Naive thymus-derived CD8-positive, alpha-beta T cell (primary cell): ENCODE measurements around the gene GRB2. TPM values are rescaled to one million over a fixed set of nuclear protein-coding genes. Genes with fewer than 3 reads are reported as not detected.
A peak's percentile ranks its signal among the peaks of the same experiment; 100 is the strongest.
"Not testable (repeated sequence)": the region's sequence is repeated elsewhere in the genome, so short reads cannot be mapped to it uniquely, and the experiment has no call there.

Source experiments
- ATAC-seq, 2 donors: fragments of 150-1000 bp; cut with Tn5 transposase in 1 of 2; sonication (Bioruptor Pico), chemical (Tn5 transposase) in 1 of 2; 1 replicate in 1 of 2; 2 replicates in 1 of 2; pipeline ENCODE4 v1.10.0; 2021; ENCODE audit warnings: mild to moderate bottlenecking in 2 of 2, moderate library complexity in 2 of 2
- POLR2A ChIA-PET: fragments of 350-600 bp; sonication (Branson Sonifier 250); formaldehyde crosslinking; loops from one replicate; lab custom pipeline; 2021; ENCODE audit warnings: antibody characterized with exemption; lab: Charles Lee
- DNase-seq, 10 donors: peaks; one replicate each; pipeline versions ENCODE4 v3.0.0 to v3.0.0-alpha.2; 2020 to 2022
- H3K27ac Mint-ChIP-seq, 10 donors: one replicate each; pipeline ENCODE4 v1.8.0; 2020 to 2022; ENCODE audit warnings: mild to moderate bottlenecking in 10 of 10, mixed read lengths in 10 of 10, moderate library complexity in 4 of 10, inconsistent platforms in 1 of 10
- H3K27me3 Mint-ChIP-seq, 5 donors: one replicate each; pipeline ENCODE4 v1.8.0; 2021 to 2022; ENCODE audit warnings: mixed read lengths in 5 of 5
- H3K36me3 Mint-ChIP-seq, 3 donors: one replicate each; pipeline ENCODE4 v1.8.0; 2020 to 2022; ENCODE audit warnings: mixed read lengths in 3 of 3, mild to moderate bottlenecking in 2 of 3, inconsistent platforms in 1 of 3
- H3K4me1 Mint-ChIP-seq, 4 donors: one replicate each; pipeline ENCODE4 v1.8.0; 2021 to 2022; ENCODE audit warnings: mixed read lengths in 4 of 4
- H3K4me3 Mint-ChIP-seq, 10 donors: one replicate each; pipeline ENCODE4 v1.8.0; 2020 to 2022; ENCODE audit warnings: mild to moderate bottlenecking in 10 of 10, mixed read lengths in 10 of 10, moderate library complexity in 6 of 10, inconsistent platforms in 1 of 10
- H3K9me3 Mint-ChIP-seq, 9 donors: one replicate each; pipeline ENCODE4 v1.8.0; 2020 to 2022; ENCODE audit warnings: mixed read lengths in 9 of 9, mild to moderate bottlenecking in 3 of 9, inconsistent platforms in 1 of 9, moderate library complexity in 1 of 9
- polyA plus RNA-seq, 3 donors: library from polyadenylated mRNA; unstranded; fragments of 300-500 nt; fragmentation: Illumina TruSeq; gene quantifications; one replicate each; pipeline ENCODE4 v1.2.3, GENCODE V29; 2021
- total RNA-seq, 8 experiments: library from RNA in 2 of 8; stranded (reverse) in 2 of 8; gene quantifications; one replicate each; pipeline ENCODE4 v1.2.3 and lab custom pipeline; 2021 to 2026

GRB2 gene
- total and polyA plus RNA-seq, 5 experiments from 2014 or later, result 130 to 162 (median 145) TPM

GRCh38 chr17:75380315-75380714 lies 25.2 kb downstream of the GRB2 start:
- no peak for ATAC-seq
- Mint-ChIP-seq H3K27ac (peak overlapping the region in 2 of 10 donors; percentile 20 to 40), H3K4me3 (peak overlapping the region in 4 of 10 donors; percentile 4 to 31 (median 22)), H3K9me3 (no peaks in the 10 kb centered on the region), H3K27me3 (no peaks in the 10 kb centered on the region), H3K36me3 (peaks cover 0 to 37% (median 3%) of the 10 kb centered on the region in 3 donors), H3K4me1 (peaks cover 10 to 87% (median 57%) of the 10 kb centered on the region in 4 donors)
- DNase-seq, result no peak
- POLR2A ChIA-PET, result interaction anchor here (0.6 to 1.3 kb wide), 3 partner anchors 14 to 44 kb away, joined by 3 to 4 read pairs (median 3); no protein-coding TSS in a partner anchor

- not testable (repeated sequence) for H3K4me3 Mint-ChIP-seq, H3K9me3 Mint-ChIP-seq, H3K27me3 Mint-ChIP-seq, ATAC-seq, DNase-seq
- POLR2A ChIA-PET, result interaction anchor here (1.3 to 2.0 kb wide), 2 partner anchors 13 to 26 kb away, joined by 3 to 9 read pairs; partner anchors contain the start of gene GRB2
- Mint-ChIP-seq H3K36me3 (peaks cover 0 to 44% (median 6%) of the 10 kb centered on the region in 3 donors), H3K4me1 (peaks cover 14 to 86% (median 62%) of the 10 kb centered on the region in 4 donors), H3K27ac (peak overlapping the region in 2 of 10 donors; percentile 60 to 62)
These were observed 26.1 kb downstream of the GRB2 start for GRCh38 chr17:75379426-75379825.

- H3K9me3 Mint-ChIP-seq, result no peaks in the 10 kb centered on the region
- ATAC-seq (no peak), DNase-seq (no peak)
- POLR2A ChIA-PET, result interaction anchor here (1.0 to 1.4 kb wide), 3 partner anchors 8 to 37 kb away, joined by 3 to 11 read pairs (median 8); no protein-coding TSS in a partner anchor
- peaks cover 0 to 53% (median 6%) of the 10 kb centered on the region in 3 donors for H3K36me3 Mint-ChIP-seq
- H3K4me3 Mint-ChIP-seq, result peak overlapping the region in 2 of 10 donors; percentile 26 to 48
- H3K27me3 Mint-ChIP-seq, result no peaks in the 10 kb centered on the region
- H3K4me1 Mint-ChIP-seq, result peaks cover 33 to 85% (median 75%) of the 10 kb centered on the region in 4 donors
- peak overlapping the region in 1 of 10 donors; percentile 28 for H3K27ac Mint-ChIP-seq
These were observed 32.2 kb downstream of the GRB2 start for GRCh38 chr17:75373280-75373679.

- peaks cover 0 to 43% (median 6%) of the 10 kb centered on the region in 3 donors for H3K36me3 Mint-ChIP-seq
- POLR2A ChIA-PET, result interaction anchor here (0.5 to 0.9 kb wide), 3 partner anchors 19 to 79 kb away, joined by 3 to 6 read pairs (median 3); no protein-coding TSS in a partner anchor
- ATAC-seq (peak; percentile 66 to 72), DNase-seq (peak in 1 of 10 donors; percentile 22)
- no peaks in the 10 kb centered on the region for H3K9me3 Mint-ChIP-seq
- peaks cover 27 to 85% (median 76%) of the 10 kb centered on the region in 4 donors for H3K4me1 Mint-ChIP-seq
- peak overlapping the region in 6 of 10 donors; percentile 28 to 88 (median 78) for H3K27ac Mint-ChIP-seq
- peak overlapping the region in 8 of 10 donors; percentile 3 to 73 (median 60) for H3K4me3 Mint-ChIP-seq
- H3K27me3 Mint-ChIP-seq, result no peaks in the 10 kb centered on the region
These were observed 33.5 kb downstream of the GRB2 start for GRCh38 chr17:75371981-75372380.

GRCh38 chr17:75371339-75371738 lies 34.1 kb downstream of the GRB2 start:
- peak; percentile 57 to 69 for ATAC-seq
- Mint-ChIP-seq H3K9me3 (no peaks in the 10 kb centered on the region), H3K27ac (peak overlapping the region in 7 of 10 donors; percentile 39 to 88 (median 77)), H3K4me3 (peak overlapping the region in 8 of 10 donors; percentile 3 to 73 (median 60)), H3K4me1 (peaks cover 28 to 86% (median 77%) of the 10 kb centered on the region in 4 donors), H3K27me3 (no peaks in the 10 kb centered on the region), H3K36me3 (peaks cover 0 to 37% (median 4%) of the 10 kb centered on the region in 3 donors)
- POLR2A ChIA-PET, result interaction anchor here (0.5 to 0.9 kb wide), 2 partner anchors 22 to 78 kb away, joined by 3 to 6 read pairs; no protein-coding TSS in a partner anchor
- no peak for DNase-seq

- ATAC-seq, result no peak
- H3K9me3 Mint-ChIP-seq, result no peaks in the 10 kb centered on the region
- POLR2A ChIA-PET, result interaction anchor here (0.7 kb wide), 1 partner anchor 12 kb away, joined by 4 read pairs; no protein-coding TSS in a partner anchor
- H3K27ac Mint-ChIP-seq, result peak overlapping the region in 3 of 10 donors; percentile 37 to 54 (median 44)
- H3K4me3 Mint-ChIP-seq, result peak overlapping the region in 1 of 10 donors; percentile 22
- H3K27me3 Mint-ChIP-seq, result no peaks in the 10 kb centered on the region
- DNase-seq, result no peak
- peaks cover 0 to 29% (median 4%) of the 10 kb centered on the region in 3 donors for H3K36me3 Mint-ChIP-seq
- H3K4me1 Mint-ChIP-seq, result peaks cover 33 to 89% (median 83%) of the 10 kb centered on the region in 4 donors
These were observed 35.1 kb downstream of the GRB2 start for GRCh38 chr17:75370286-75370915.

- Mint-ChIP-seq H3K36me3 (peaks cover 0 to 21% (median 0%) of the 10 kb centered on the region in 3 donors), H3K4me1 (peaks cover 45 to 97% (median 90%) of the 10 kb centered on the region in 4 donors), H3K4me3 (peak overlapping the region in 3 of 10 donors; percentile 9 to 36 (median 25)), H3K27ac (peak overlapping the region in 5 of 10 donors; percentile 38 to 88 (median 78))
- DNase-seq, H3K9me3 Mint-ChIP-seq, H3K27me3 Mint-ChIP-seq, ATAC-seq: not testable (repeated sequence)
- POLR2A ChIA-PET, result interaction anchor here (0.6 to 1.8 kb wide), 6 partner anchors 9 to 171 kb away, joined by 3 to 6 read pairs (median 4); no protein-coding TSS in a partner anchor
These were observed 37.4 kb downstream of the GRB2 start for GRCh38 chr17:75367838-75368789.

GRCh38 chr17:75367312-75367711 lies 38.2 kb downstream of the GRB2 start:
- ATAC-seq (no peak), DNase-seq (no peak)
- H3K27me3 Mint-ChIP-seq, result no peaks in the 10 kb centered on the region
- H3K4me1 Mint-ChIP-seq, result peaks cover 48 to 97% (median 90%) of the 10 kb centered on the region in 4 donors
- H3K36me3 Mint-ChIP-seq, result peaks cover 0 to 18% (median 0%) of the 10 kb centered on the region in 3 donors
- peak overlapping the region in 4 of 10 donors; percentile 27 to 88 (median 44) for H3K27ac Mint-ChIP-seq
- POLR2A ChIA-PET, result interaction anchor here (0.6 to 1.0 kb wide), 3 partner anchors 44 to 331 kb away, joined by 3 to 5 read pairs (median 3); no protein-coding TSS in a partner anchor
- H3K9me3 Mint-ChIP-seq, result no peaks in the 10 kb centered on the region
- H3K4me3 Mint-ChIP-seq, result peak overlapping the region in 1 of 10 donors; percentile 25

GRCh38 chr17:75366432-75366831 lies 39.0 kb downstream of the GRB2 start:
- Mint-ChIP-seq H3K27ac (peak overlapping the region in 9 of 10 donors; percentile 2 to 88 (median 27)), H3K4me1 (peaks cover 44 to 97% (median 90%) of the 10 kb centered on the region in 4 donors), H3K4me3 (peak overlapping the region in 5 of 10 donors; percentile 12 to 65 (median 21)), H3K9me3 (no peaks in the 10 kb centered on the region), H3K27me3 (no peaks in the 10 kb centered on the region), H3K36me3 (peaks cover 0 to 15% (median 0%) of the 10 kb centered on the region in 3 donors)
- POLR2A ChIA-PET, result interaction anchor here (0.7 to 1.0 kb wide), 3 partner anchors 13 to 330 kb away, joined by 3 read pairs; no protein-coding TSS in a partner anchor
- no peak for DNase-seq
- ATAC-seq, result no peak

- Mint-ChIP-seq H3K27me3 (no peaks in the 10 kb centered on the region), H3K4me3 (peak overlapping the region in 8 of 10 donors; percentile 15 to 65 (median 40)), H3K4me1 (peaks cover 46 to 97% (median 91%) of the 10 kb centered on the region in 4 donors), H3K36me3 (peaks cover 0 to 15% (median 0%) of the 10 kb centered on the region in 3 donors), H3K27ac (peak overlapping the region in 7 of 10 donors; percentile 2 to 88 (median 49)), H3K9me3 (no peaks in the 10 kb centered on the region)
- DNase-seq (no peak), ATAC-seq (no peak)
- POLR2A ChIA-PET, result no interaction called here
These were observed 39.6 kb downstream of the GRB2 start for GRCh38 chr17:75365931-75366275.
